ENCODE results near the gene MCOLN2.
"Not testable (repeated sequence)": the region's sequence is repeated elsewhere in the genome, so short reads cannot be mapped to it uniquely, and the experiment has no call there.

Gene MCOLN2

DNA sequence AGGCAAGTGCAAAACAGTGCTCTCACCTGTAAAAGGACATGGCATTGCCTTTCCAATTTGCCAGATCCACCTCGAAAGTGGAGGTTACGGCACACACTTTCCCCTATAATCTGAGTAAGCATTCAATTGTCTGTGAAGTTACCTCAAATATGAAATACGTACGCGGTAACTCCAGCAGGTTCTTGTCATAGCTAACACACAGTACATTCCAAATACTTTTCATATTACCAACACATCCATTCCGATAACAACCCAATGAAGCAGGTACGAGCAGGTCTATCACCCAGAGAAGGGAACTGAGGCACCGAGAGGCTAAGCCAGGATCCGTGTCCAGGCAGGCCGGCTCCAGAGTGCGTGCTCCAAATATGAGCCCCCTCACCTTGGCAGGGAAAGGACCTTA lies 57.2 kb downstream of the MCOLN2 start:
- no peak for DNase-seq

DNA sequence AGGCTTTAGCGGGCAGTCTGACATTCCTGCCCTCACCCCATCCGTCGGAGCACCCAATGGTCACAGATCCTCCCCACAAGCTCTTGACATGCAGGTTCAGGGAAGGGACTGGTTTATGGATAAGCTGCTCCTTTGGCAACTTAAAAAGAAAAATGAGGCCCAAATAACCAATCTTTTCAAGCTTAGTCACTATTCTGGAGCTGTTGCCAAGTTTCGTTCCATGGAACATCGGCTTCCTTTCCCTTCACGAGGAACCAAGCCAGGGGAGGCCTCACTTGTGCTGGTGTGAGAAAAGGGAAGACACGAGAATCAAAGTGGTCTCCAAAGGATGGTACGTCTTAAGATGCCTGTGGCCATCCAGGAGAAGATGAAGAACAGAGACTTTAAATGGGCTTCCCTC lies 57.8 kb downstream of the MCOLN2 start:
- no peak for DNase-seq

DNA sequence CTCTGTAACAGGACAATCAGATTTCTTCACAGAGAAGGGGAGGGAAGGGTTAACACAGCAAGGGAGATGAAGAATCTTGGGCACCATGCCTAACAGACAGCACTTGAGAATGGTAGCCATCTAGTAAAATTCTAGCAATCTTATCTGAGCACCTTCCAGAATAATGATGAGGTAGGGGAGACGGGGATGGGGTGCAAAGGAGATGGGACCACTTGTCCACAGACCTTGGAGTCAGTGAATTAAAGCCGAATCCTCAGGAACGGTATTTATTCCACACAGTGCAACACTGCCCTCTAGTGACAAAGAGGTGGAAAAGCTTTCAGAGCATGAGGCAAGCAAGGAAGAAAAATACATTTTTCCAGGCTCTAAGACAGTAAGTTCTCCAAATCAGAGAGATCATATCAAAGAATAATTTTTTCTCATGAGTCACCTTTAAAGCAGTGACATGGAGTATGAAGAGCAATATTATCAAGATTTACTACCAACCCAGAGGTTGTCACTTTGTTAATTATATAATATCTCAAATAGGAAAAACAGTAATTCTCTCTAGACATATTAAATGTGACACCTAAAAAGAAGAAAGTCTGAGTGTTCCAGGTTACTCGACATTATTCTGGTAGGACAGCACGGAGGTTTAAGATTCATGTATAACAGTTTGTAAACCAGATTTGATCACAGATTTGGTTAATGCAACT lies 60.6 kb downstream of the MCOLN2 start:
- peak; percentile 72 for DNase-seq

DNA sequence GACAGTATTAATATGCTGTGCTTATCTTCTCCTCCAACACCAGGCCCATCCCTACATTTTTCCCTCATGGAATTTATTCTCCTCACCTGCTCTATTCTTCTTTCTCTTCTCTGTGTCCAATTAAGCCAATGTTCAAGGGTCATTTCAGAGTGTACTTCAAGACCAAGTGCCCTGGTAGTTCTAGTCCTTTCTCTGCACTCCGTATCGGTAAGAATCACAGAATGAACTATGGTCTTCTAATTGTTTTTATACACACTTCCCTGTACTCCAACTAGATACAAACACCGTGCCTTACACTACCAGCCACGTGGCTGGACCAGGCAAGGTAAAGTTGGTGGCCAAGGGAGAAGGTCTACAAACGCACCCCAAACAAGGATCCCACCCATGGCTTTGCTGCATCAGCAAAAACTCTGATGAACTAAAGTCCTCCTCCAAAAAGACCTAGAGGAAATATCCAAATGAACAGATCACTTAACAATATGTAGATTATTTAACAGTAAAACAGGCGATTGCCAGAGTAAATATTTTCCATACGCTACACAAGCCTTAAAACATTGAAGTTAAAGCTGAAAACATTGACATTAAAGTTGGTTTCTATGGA lies 63.8 kb downstream of the MCOLN2 start:
- no peak for DNase-seq

DNA sequence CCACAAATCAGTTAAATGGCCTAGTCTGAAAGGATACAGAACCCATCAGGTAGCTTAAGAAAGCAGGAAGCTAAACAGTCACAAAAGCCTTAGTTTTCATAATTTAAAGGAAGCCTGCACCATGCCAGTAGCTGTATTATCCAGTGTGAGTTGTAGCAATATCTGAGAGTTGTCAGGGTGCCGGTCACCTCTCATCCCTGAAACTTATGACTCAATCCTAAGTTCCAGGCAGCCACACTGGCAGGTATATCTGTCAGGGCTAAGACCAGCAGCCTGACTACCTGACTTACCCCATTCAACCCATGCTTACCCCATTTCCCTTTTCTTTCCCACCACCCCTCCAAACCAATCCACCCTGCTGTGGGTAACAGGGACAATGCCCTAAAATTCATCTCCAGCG lies 66.1 kb downstream of the MCOLN2 start:
- no peak for DNase-seq

DNA sequence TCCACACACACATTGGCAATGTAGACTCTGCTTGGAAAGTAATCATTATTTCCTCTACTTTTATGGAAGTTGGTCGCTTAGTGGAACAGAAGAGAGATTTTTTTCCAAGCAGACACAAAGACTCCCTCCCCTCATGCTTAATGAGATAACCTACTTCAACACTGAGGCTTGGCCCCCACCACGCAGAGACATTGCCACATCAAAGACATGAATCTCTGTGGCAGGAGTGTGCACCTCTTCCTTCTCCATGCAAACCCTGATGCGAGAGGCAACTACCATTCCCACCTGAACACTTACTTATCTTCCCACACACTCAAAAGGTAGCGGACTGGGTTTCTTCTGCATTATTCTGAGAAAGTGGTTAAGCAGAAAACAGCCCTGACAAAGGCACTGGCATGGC lies 66.6 kb downstream of the MCOLN2 start:
- no peak for DNase-seq

DNA sequence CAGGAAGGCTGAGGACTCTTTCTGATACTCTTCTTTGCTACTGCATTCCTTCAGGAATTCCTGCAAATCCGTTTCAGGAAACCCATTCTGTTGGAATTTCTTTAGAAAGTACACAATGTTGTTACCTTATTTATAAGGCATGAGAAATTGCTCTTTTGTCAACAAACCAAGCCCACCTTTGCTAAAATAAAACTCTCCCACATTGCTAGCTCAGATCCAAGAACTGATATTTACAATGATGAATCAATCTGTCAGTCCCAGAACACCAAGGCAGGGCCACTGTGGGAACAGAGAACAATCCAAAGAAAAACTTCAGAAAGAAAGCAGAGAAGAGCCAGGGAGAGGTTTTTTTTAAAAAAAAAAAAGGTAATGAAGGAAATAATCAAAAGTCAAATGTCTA lies 67.3 kb downstream of the MCOLN2 start:
- no peak for DNase-seq

DNA sequence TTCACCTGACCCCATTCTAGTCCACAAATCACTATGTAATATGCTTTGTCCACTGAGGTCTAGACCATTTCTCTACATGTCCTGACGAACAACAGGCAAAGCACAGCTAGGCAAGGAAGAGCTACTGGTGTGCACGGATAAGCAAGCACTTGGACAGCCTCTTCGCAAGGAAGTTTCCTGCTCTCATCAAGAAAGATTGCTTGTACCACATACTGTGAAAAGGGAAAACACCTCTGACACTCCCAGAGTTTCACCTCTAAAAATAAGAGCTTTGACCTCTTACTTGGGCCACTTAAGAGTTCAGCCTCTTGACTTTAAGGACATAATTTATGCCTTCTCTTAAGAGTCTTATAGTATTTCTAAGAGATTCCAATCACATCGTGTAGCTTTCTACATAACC lies 67.9 kb downstream of the MCOLN2 start:
- DNase-seq = no peak

DNA sequence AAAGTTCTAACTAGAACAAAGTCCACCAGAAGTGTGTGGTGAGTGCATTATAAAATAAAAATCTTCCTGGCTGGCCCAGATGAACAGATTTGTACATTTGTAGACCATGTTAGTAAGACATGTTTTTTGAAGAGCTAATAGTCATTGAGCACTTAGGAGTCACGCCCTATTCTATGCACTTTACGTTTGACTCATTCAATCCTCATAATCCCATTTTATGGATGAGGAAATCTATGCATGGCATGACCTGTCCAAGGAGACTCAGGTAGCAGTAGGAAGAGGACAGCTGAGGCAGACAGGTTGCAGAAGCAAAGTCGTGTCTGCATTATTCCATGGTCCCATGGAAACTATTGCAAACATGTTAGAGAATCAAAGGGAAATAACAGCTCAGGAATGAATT lies 73.6 kb downstream of the MCOLN2 start:
- DNase-seq = no peak

DNA sequence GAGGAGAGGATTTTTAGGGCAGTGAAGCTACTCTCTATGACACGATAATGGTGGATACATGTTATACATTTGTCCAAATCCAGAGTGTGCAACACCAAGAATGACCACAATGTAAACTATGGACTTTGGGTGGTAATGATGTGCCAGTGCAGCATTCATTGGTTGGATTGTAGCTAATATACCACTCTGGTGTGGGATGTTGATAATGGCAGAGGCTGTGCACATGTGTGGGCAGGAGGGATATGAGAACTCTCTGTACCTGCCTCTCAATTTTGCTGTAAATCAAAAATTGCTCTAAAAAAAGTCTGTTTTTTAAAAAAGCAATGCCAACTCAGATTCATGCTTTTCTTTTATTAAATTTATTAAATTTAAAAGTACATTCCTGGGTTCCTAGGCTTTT lies 76.8 kb downstream of the MCOLN2 start:
- no peak for DNase-seq

DNA sequence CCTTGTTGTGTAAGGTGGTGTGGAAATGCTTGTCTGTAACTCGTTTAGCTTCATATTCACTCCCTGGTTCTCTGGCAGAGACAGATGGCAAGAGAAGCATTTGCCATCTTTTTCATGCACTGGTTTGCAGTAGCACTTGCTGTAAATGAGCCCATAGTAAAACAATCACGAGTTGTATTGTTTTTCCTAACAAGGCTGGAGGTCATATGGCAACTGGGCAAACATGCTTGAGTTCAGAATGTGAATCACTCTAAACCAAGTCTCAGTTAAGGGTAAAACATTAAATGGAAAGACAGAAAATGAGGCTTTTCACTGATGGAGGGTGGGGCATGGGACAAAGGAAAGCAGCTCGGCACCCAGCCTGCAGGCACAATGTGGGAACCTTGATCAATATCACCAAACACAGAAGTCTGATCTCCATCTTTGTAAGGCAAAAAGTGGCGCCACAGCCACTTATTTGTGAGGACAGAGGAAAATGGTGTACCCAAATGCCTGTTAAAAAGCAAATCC lies 77.4 kb downstream of the MCOLN2 start:
- DNase-seq = no peak

DNA sequence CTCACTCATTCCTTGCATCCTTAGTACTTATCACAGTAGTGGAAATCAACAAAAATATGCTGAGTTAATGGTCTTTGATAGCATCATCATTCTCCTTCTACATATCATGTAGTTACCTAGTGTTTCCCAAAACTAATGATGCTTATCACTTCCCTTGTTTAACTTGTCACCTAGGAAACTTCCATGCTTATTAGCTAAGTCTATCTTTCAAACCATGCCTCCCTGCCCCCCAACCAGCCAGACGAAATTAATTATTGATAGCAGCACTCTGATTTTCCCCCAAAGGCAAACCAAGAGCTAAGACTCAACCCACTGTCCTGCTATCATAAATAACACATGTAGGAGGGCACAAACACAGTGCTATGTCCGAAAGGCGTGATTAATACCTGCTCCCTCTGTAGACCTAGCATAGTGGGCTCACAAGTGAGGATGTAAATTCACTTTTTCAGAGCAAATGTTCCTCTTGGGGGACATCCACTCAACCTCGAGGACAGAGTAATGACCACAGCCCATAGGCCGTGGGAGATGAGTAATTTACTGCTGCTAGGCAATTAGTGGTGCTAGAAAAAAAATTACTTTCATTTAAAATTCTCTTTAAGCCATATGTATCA lies 78.1 kb downstream of the MCOLN2 start:
- no peak for DNase-seq

DNA sequence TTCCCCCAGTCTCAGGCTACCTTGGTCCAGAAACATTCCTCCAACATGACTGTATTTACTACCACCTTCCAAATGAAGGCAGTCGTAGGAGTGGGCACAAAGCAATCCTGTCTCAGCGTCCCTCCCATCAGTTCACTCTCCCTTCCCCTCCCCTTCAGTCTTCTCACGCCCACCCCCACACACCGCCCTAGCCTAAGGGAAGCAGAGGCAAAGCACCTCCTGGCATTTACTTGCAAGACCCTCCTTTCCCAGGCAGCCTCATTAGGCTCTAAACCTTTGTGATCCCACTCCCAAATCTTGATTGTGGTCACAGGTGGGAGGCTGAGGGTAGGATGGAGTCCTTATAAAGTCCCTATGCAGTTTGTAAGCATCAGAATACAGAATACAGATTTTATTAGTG lies 80.0 kb downstream of the MCOLN2 start:
- no peak for DNase-seq

DNA sequence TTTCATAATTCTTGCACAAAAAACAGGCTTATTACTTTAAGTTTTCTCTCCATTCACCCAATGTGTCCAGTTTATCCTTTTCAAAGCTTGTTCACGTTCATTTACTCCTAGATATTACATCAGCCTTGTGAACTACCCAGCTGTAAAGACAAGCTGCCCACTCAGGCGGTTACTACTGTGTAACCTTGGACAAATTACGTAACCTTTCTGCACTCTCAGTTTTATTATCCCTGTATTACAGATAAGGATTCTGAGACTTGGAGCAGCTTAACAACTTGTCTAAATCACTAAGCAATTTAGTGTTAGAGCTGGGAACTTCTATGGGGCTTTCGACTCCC lies 83.4 kb downstream of the MCOLN2 start:
- peak; percentile 67 for DNase-seq

DNA sequence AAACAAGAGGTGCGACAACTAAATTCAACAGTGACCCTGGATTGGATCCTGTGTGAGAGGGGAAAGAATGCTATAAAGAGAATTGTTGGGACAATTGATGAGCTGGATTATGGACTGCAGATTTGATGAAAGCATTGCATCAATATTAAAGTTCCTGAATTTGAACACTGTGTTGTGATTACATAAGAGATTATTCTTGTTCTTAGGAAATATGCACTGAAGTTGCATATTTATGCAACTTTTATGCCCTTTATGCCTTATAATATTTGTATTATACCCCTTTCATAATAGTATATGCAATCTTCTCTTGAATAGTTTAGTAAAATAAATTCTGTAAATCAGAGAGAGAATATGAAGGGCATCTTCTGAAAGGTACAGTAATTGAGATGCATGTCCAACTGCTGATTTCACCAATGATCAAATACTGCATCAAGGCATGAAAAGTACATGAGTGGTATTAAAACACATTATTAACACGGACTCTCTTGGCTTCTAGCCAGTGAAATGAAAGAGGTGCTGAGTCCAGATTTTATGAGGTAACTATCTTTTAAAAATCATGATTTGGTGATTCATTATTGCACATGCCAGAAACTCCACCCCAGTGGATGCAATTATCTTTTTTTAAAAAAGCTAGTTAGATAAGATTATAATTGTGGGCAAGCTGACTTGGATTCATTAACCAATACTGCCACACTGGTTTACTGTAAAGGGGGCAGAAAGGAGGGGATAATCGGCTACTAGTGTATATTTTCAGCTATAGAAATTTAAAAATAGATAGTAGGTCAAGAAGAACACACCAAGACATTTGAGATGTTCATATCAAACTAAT lies 84.0 kb downstream of the MCOLN2 start:
- DNase-seq = no peak

DNA sequence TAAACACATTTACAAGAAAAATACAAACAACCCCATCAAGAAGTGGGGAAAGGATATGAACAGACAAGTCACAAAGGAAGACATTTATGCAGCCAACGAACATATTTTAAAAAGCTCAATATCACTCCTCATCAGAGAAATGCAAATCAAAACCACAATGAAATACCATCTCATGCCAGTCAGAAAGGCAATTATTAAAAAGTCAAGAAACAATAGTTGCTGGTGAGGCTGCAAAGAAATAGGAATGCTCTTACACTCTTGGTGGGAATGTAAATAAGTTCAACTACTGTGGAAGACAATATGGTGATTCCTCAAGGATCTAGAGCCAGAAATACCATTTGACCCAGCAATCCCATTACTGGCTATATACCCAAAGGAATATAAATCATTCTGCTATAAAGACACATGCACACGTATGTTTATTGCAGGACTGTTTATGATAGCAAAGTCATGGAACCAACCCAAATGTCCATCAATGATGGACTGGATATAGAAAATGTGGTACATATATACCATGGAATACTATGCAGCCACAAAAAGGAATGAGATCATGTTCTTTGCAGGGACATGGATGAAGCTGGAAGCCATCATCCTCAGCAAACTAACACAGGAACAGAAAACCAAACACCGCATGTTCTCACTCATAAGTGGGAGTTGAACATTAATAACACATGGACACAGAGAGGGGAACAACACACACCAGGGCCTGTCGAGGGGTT lies 88.0 kb downstream of the MCOLN2 start:
- DNase-seq = not testable (repeated sequence)

DNA sequence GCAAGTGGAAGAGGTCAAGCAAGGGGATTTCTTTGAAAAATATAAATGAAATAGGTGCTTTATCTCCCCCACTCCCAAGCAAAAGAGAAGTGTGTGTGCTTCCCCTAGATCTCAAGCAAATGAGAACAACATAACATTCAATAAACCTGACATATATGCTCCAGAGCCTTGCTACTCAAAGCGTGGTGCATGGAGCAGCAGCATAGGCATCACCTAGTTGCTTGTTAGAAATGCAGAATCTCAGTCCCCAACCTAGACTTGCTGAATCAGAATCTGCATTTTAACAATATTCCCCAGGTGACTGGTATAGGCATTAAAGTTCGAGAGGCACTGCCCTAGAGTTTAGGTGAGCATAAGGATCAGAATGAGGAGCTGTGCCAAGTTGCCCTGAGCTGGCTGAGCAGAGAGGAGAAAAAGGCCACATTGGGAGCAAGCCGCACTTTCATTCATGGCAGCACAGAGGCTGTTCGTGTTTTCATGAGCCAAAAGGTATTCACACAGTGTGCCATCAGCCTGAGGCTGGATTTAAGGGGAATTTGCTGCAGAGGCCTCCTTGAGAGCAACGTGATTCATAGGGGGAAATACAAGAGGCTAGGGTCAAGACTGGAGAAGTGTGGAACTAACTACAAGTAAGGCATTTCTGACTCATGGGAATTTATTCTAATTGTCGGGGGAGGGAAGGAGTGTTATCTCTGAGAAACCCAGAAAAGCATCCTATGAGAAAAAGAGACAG lies 89.7 kb downstream of the MCOLN2 start:
- DNase-seq = no peak

DNA sequence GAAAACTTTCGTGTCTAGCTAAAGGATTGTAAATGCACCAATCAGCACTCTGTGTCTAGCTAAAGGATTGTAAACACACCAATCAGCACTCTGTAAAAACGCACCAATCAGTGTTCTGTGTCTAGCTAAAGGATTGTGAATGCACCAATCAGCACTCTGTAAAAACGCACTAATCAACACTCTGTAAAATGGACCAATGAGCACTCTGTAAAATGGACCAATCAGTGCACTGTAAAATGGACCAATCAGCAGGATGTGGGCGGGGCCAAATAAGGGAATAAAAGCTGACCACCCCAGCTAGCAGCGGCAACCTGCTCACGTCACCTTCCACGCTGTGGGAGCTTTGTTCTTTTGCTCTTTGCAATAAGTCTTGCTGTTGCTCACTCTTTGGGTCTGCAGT lies 94.2 kb downstream of the MCOLN2 start:
- not testable (repeated sequence) for DNase-seq

DNA sequence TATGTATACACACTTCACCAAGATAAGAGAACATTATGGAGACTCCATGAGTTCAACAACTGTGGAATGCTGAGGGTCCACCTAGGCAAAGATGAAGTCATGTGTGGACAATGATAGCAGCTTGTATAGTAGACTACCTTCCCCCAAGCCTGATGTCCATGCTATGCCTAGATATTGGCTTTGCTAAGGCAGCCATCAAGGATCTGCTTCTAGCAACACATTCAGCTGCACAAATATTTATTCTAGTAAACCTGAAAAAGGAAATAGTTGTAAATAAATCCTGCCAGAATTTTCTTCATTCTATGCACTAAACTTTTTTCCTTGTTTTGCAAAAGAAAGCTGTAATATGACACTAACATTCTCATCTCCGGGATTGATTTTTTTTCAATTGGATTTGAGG lies 96.9 kb downstream of the MCOLN2 start:
- no peak for DNase-seq

DNA sequence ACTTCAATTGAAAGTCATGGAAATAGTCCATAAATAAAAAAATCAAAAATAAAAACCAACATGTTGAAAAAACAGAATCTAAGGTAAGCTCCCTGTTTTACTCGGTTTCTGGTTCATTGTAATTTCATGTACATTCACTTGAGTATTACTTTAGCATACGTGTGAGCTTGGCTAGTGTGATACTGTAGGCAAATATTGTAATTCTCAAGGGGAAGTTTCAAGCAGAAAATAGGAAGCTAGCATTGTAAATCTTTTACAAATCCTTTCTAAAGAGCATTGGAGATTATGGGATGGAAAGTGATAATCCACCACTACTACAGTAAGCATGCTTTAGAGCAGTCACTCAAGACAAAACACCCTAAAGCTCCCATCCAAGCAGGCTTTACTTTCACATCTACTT lies 100.6 kb downstream of the MCOLN2 start:
- no peak for DNase-seq

DNA sequence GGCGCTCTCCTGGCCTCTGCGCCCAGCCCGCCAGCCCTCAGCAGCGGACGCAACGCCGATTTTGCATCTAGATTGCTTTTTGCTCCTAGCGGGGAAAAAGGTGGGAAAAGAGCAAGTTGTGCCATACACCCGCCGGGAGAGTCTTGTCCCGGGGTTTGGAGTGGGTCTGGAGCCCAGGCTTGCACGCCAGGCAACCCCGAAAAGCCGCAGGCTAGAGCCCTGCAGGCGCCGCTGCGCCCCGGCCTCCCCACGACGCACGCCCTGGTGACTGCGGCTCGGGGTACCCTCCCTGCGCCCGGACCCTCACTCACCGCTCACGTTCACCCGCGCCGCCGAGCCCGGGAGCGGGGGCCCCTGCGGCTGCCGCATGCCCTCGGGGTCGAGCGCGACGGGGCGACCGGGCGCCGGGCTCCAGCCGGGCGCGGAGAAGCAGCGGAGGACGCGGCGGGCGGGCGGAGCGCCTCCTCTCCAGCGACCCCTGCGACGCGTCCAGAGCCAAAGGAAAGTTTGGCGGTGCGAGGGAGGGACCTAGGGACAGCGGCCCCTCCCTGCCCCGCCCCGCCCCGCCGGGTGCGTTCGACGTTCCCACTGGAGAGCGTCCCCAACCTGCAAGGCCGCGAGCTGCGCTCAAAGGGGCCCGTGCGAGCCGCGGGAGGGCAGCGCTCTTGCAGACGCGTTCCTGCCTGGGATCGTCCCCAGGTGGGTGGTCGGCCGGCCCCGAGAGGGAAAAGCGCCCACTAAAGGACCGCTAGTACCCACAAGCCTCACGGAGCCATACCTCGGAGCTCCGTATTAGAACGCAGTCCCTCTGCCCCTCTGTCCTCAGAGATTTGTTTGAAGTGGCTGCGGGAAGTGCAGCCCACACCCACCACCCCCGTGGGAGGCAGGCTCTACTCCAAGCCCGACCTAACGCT lies 104.0 kb downstream of the MCOLN2 start, which contains the start of gene LPAR3:
LPAR3 (minus strand) TSS at position 502 of the 914 bp plus-strand sequence. CDS start 27,086 bp downstream, outside the sequence.
- DNase-seq = no peak

Data from OCI-M1 (cell line).